GM19193 (cell line): ENCODE measurements around the gene VAC14.

Experiments used
- POLR2A ChIP-seq: IDR thresholded peaks from 4 replicates; pipeline ENCODE4 v1.6.1; 2011; ENCODE audit not compliant: insufficient read depth, insufficient read length; ENCODE audit errors: extremely low read depth

The VAC14 gene

GRCh38 chr16:70691223-70692129 is 109.5 kb downstream of the VAC14 start:
- no peak for TF ChIP-seq POLR2A

- TF ChIP-seq POLR2A = no peak
These were observed 110.7 kb downstream of the VAC14 start for GRCh38 chr16:70689970-70690891.

- TF ChIP-seq POLR2A = no peak
These were observed 111.7 kb downstream of the VAC14 start for GRCh38 chr16:70689035-70689969.

GRCh38 chr16:70688246-70688742 is 112.7 kb downstream of the VAC14 start:
- TF ChIP-seq POLR2A = no peak

- TF ChIP-seq POLR2A = no peak
These were observed 113.2 kb downstream of the VAC14 start for GRCh38 chr16:70687671-70688245.

- TF ChIP-seq POLR2A = no peak
These were observed 113.9 kb downstream of the VAC14 start for GRCh38 chr16:70687102-70687511.

- TF ChIP-seq POLR2A = no peak
These were observed 114.4 kb downstream of the VAC14 start for GRCh38 chr16:70686376-70687101.

- no peak for TF ChIP-seq POLR2A
These were observed 115.0 kb downstream of the VAC14 start, which contains the start of gene MTSS2 for GRCh38 chr16:70685938-70686375. MTSS2 (minus strand) TSS chr16:70686053; CDS start chr16:70685791, 262 bp downstream.

GRCh38 chr16:70685061-70685937 is 115.7 kb downstream of the VAC14 start:
- no peak for TF ChIP-seq POLR2A

GRCh38 chr16:70684146-70685060 is 116.6 kb downstream of the VAC14 start:
- TF ChIP-seq POLR2A = no peak

- no peak for TF ChIP-seq POLR2A
These were observed 117.6 kb downstream of the VAC14 start for GRCh38 chr16:70683146-70683944.
